ENCODE data around the gene ZNF865. TPM values are rescaled to one million over a fixed set of nuclear protein-coding genes. Genes with fewer than 3 reads are reported as not detected.

ZNF865 gene
- total and polyA plus RNA-seq, 8 donors = 1.3 to 60.5 (median 6.6) TPM

GRCh38 chr19:55605207-55605636, 225 bp upstream of the ZNF865 start:
- intact Hi-C loops (cut with DNase I; ENCODE audit: low total_unique reads) = no loop called here
- Histone ChIP-seq H3K4me3 (peak overlapping the region; percentile 79 to 98 (median 83)), H3K27ac (peak overlapping the region; percentile 94 to 98 (median 97)), H3K9me3 (no peaks in the 10 kb centered on the region), H3K36me3 (peaks cover 0 to 40% (median 27%) of the 10 kb centered on the region in 4 donors), H3K27me3 (no peaks in the 10 kb centered on the region), H3K4me1 (peaks cover 27 to 85% (median 64%) of the 10 kb centered on the region in 4 donors)
- 0% methylated on average over 17 to 39 of the region's 43 CpGs for WGBS, 5 donors
- TF ChIP-seq POLR2A (IDR thresholded peaks at IDR 0.05) (no peak), POLR2AphosphoS5 (IDR thresholded peaks at IDR 0.05) (peak; percentile 39 to 85 (median 59)), CTCF (IDR thresholded peaks at IDR 0.05) (no peak), EP300 (IDR thresholded peaks at IDR 0.05) (no peak)
- peak; percentile 99 for DNase-seq

GRCh38 chr19:55606471-55606787, 982 bp downstream of the ZNF865 start:
- Histone ChIP-seq H3K27ac (peak overlapping the region; percentile 25 to 98 (median 96)), H3K36me3 (peaks cover 0 to 46% (median 35%) of the 10 kb centered on the region in 4 donors), H3K4me1 (peaks cover 23 to 87% (median 59%) of the 10 kb centered on the region in 4 donors), H3K9me3 (no peaks in the 10 kb centered on the region), H3K4me3 (peak overlapping the region; percentile 79 to 98 (median 83)), H3K27me3 (no peaks in the 10 kb centered on the region)
- 20 to 23% (median 21%) methylated on average over 12 of the region's 12 CpGs for WGBS, 5 donors
- DNase-seq = no peak
- intact Hi-C loops (cut with DNase I; ENCODE audit: low total_unique reads) = no loop called here
- TF ChIP-seq POLR2A (IDR thresholded peaks at IDR 0.05) (no peak), CTCF (IDR thresholded peaks at IDR 0.05) (no peak), POLR2AphosphoS5 (IDR thresholded peaks at IDR 0.05) (no peak), EP300 (IDR thresholded peaks at IDR 0.05) (no peak)

- H3K27ac ChIP-seq = peak overlapping the region in 3 of 5 donors; percentile 94 to 98 (median 97)
- H3K4me3 ChIP-seq = peak overlapping the region; percentile 79 to 98 (median 83)
- H3K36me3 ChIP-seq = peaks cover 0 to 46% (median 35%) of the 10 kb centered on the region in 4 donors
- 65 to 72% (median 70%) methylated on average over 9 of the region's 9 CpGs for WGBS, 5 donors
- TF ChIP-seq POLR2AphosphoS5 (IDR thresholded peaks at IDR 0.05) (no peak), EP300 (IDR thresholded peaks at IDR 0.05) (no peak), POLR2A (IDR thresholded peaks at IDR 0.05) (no peak), CTCF (IDR thresholded peaks at IDR 0.05) (no peak)
- H3K9me3 ChIP-seq = no peaks in the 10 kb centered on the region
- DNase-seq = no peak
- intact Hi-C loops (cut with DNase I; ENCODE audit: low total_unique reads) = no loop called here
- H3K4me1 ChIP-seq = peaks cover 25 to 87% (median 58%) of the 10 kb centered on the region in 4 donors
- H3K27me3 ChIP-seq = no peaks in the 10 kb centered on the region
Measured at GRCh38 chr19:55606817-55607216, 1.4 kb downstream of the ZNF865 start.

GRCh38 chr19:55609326-55609725, 3.9 kb downstream of the ZNF865 start:
- 87 to 96% (median 95%) methylated on average over 5 of the region's 5 CpGs for WGBS, 5 donors
- intact Hi-C loops (cut with DNase I; ENCODE audit: low total_unique reads) = no loop called here
- DNase-seq = no peak
- H3K27ac ChIP-seq = no peak overlapping the region
- H3K4me1 ChIP-seq = peaks cover 17 to 78% (median 36%) of the 10 kb centered on the region in 4 donors
- H3K9me3 ChIP-seq = no peaks in the 10 kb centered on the region
- no peaks in the 10 kb centered on the region for H3K27me3 ChIP-seq
- H3K4me3 ChIP-seq = no peak overlapping the region
- H3K36me3 ChIP-seq = peaks cover 0 to 48% (median 37%) of the 10 kb centered on the region in 4 donors
- no peak for TF ChIP-seq EP300 (IDR thresholded peaks at IDR 0.05)
- TF ChIP-seq POLR2A (IDR thresholded peaks at IDR 0.05) = no peak
- no peak for TF ChIP-seq POLR2AphosphoS5 (IDR thresholded peaks at IDR 0.05)
- TF ChIP-seq CTCF (IDR thresholded peaks at IDR 0.05) = no peak
